ENCODE measurements around the gene WAPL.
"Not testable (repeated sequence)": the region's sequence is repeated elsewhere in the genome, so short reads cannot be mapped to it uniquely, and the experiment has no call there.

WAPL gene, protein sequence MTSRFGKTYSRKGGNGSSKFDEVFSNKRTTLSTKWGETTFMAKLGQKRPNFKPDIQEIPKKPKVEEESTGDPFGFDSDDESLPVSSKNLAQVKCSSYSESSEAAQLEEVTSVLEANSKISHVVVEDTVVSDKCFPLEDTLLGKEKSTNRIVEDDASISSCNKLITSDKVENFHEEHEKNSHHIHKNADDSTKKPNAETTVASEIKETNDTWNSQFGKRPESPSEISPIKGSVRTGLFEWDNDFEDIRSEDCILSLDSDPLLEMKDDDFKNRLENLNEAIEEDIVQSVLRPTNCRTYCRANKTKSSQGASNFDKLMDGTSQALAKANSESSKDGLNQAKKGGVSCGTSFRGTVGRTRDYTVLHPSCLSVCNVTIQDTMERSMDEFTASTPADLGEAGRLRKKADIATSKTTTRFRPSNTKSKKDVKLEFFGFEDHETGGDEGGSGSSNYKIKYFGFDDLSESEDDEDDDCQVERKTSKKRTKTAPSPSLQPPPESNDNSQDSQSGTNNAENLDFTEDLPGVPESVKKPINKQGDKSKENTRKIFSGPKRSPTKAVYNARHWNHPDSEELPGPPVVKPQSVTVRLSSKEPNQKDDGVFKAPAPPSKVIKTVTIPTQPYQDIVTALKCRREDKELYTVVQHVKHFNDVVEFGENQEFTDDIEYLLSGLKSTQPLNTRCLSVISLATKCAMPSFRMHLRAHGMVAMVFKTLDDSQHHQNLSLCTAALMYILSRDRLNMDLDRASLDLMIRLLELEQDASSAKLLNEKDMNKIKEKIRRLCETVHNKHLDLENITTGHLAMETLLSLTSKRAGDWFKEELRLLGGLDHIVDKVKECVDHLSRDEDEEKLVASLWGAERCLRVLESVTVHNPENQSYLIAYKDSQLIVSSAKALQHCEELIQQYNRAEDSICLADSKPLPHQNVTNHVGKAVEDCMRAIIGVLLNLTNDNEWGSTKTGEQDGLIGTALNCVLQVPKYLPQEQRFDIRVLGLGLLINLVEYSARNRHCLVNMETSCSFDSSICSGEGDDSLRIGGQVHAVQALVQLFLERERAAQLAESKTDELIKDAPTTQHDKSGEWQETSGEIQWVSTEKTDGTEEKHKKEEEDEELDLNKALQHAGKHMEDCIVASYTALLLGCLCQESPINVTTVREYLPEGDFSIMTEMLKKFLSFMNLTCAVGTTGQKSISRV (N-terminal part only)

GRCh38 chr10:86521678-86522509, at the start of gene WAPL:
TSS of gene WAPL (minus strand) at chr10:86521792. CDS start at chr10:86518069, 3,723 bp downstream.
- H3K27me3 ChIP-seq (ENCODE audit: control insufficient read depth in 5 of 5, insufficient read depth in 4 of 5, low read length in 5 of 5): no peaks in the 10 kb centered on the region
- H3K9me3 ChIP-seq (ENCODE audit: control insufficient read depth in 5 of 5, low read length in 5 of 5): no peaks in the 10 kb centered on the region
- peak within 1 kb of the TSS; percentile 84 for H3K27ac ChIP-seq (ENCODE audit: low read depth, low read length)
- H3K4me1 ChIP-seq (ENCODE audit: control insufficient read depth in 5 of 5, insufficient read depth in 5 of 5, low read length in 5 of 5): peaks cover 2 to 47% (median 38%) of the 10 kb centered on the region in 5 donors
- peak within 1 kb of the TSS; percentile 74 to 88 (median 85) for H3K4me3 ChIP-seq (ENCODE audit: low read depth in 1 of 5, low read length in 5 of 5)
- H3K36me3 ChIP-seq (ENCODE audit: control insufficient read depth in 5 of 5, insufficient read depth in 5 of 5, low read length in 5 of 5): peaks cover 0 to 8% (median 0%) of the 10 kb centered on the region in 5 donors
- H3K9ac ChIP-seq (ENCODE audit: low read length in 5 of 5): peak within 1 kb of the TSS; percentile 81 to 99 (median 94)

GRCh38 chr10:86569335-86569734, 47.7 kb upstream of the WAPL start:
- peaks cover 6 to 12% (median 10%) of the 10 kb centered on the region in 5 donors for H3K9me3 ChIP-seq (ENCODE audit: control insufficient read depth in 5 of 5, low read length in 5 of 5)
- H3K9ac ChIP-seq (ENCODE audit: low read length in 5 of 5): no peak overlapping the region
- H3K36me3 ChIP-seq (ENCODE audit: control insufficient read depth in 5 of 5, insufficient read depth in 5 of 5, low read length in 5 of 5): no peaks in the 10 kb centered on the region
- no peaks in the 10 kb centered on the region for H3K27me3 ChIP-seq (ENCODE audit: control insufficient read depth in 5 of 5, insufficient read depth in 4 of 5, low read length in 5 of 5)
- no peak overlapping the region for H3K27ac ChIP-seq (ENCODE audit: low read depth, low read length)
- H3K4me3 ChIP-seq (ENCODE audit: low read depth in 1 of 5, low read length in 5 of 5): no peak overlapping the region
- H3K4me1 ChIP-seq (ENCODE audit: control insufficient read depth in 5 of 5, insufficient read depth in 5 of 5, low read length in 5 of 5): no peaks in the 10 kb centered on the region

- H3K4me1 ChIP-seq (ENCODE audit: control insufficient read depth in 5 of 5, insufficient read depth in 5 of 5, low read length in 5 of 5); H3K4me3 ChIP-seq (ENCODE audit: low read depth in 1 of 5, low read length in 5 of 5); H3K9ac ChIP-seq (ENCODE audit: low read length in 5 of 5); H3K27me3 ChIP-seq (ENCODE audit: control insufficient read depth in 5 of 5, insufficient read depth in 4 of 5, low read length in 5 of 5); H3K27ac ChIP-seq (ENCODE audit: low read depth, low read length); H3K36me3 ChIP-seq (ENCODE audit: control insufficient read depth in 5 of 5, insufficient read depth in 5 of 5, low read length in 5 of 5): not testable (repeated sequence)
- peaks cover 6 to 12% (median 10%) of the 10 kb centered on the region in 5 donors for H3K9me3 ChIP-seq (ENCODE audit: control insufficient read depth in 5 of 5, low read length in 5 of 5)
These were observed 44.9 kb upstream of the WAPL start for GRCh38 chr10:86566518-86566917.

DNA sequence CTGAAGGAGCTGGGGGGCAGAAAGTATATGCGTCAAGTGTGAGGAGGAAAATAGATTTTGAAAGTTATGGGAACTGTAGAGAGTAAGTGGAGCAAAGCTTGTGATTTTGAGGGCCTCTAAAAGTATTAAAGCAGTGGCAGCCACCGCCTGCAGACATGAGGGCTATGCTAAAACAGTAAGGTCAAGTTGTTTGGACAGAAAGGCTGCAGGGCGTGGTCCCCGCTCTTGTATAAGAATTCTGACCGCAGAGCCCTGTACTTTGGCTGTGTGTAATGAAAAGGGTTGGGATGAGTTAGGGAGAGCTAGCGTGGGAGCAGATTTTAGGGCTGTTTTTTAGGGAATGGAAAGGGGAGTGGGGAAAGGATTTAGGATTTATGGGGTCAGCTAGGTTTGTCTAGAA, 41.7 kb upstream of the WAPL start:
- H3K9ac ChIP-seq (ENCODE audit: low read length in 5 of 5); H3K27ac ChIP-seq (ENCODE audit: low read depth, low read length); H3K36me3 ChIP-seq (ENCODE audit: control insufficient read depth in 5 of 5, insufficient read depth in 5 of 5, low read length in 5 of 5); H3K27me3 ChIP-seq (ENCODE audit: control insufficient read depth in 5 of 5, insufficient read depth in 4 of 5, low read length in 5 of 5); H3K4me3 ChIP-seq (ENCODE audit: low read depth in 1 of 5, low read length in 5 of 5); H3K4me1 ChIP-seq (ENCODE audit: control insufficient read depth in 5 of 5, insufficient read depth in 5 of 5, low read length in 5 of 5); H3K9me3 ChIP-seq (ENCODE audit: control insufficient read depth in 5 of 5, low read length in 5 of 5): not testable (repeated sequence)

GRCh38 chr10:86558695-86559094, 37.1 kb upstream of the WAPL start:
- H3K9me3 ChIP-seq (ENCODE audit: control insufficient read depth in 5 of 5, low read length in 5 of 5); H3K9ac ChIP-seq (ENCODE audit: low read length in 5 of 5); H3K36me3 ChIP-seq (ENCODE audit: control insufficient read depth in 5 of 5, insufficient read depth in 5 of 5, low read length in 5 of 5); H3K27ac ChIP-seq (ENCODE audit: low read depth, low read length); H3K4me1 ChIP-seq (ENCODE audit: control insufficient read depth in 5 of 5, insufficient read depth in 5 of 5, low read length in 5 of 5); H3K27me3 ChIP-seq (ENCODE audit: control insufficient read depth in 5 of 5, insufficient read depth in 4 of 5, low read length in 5 of 5); H3K4me3 ChIP-seq (ENCODE audit: low read depth in 1 of 5, low read length in 5 of 5): not testable (repeated sequence)

DNA sequence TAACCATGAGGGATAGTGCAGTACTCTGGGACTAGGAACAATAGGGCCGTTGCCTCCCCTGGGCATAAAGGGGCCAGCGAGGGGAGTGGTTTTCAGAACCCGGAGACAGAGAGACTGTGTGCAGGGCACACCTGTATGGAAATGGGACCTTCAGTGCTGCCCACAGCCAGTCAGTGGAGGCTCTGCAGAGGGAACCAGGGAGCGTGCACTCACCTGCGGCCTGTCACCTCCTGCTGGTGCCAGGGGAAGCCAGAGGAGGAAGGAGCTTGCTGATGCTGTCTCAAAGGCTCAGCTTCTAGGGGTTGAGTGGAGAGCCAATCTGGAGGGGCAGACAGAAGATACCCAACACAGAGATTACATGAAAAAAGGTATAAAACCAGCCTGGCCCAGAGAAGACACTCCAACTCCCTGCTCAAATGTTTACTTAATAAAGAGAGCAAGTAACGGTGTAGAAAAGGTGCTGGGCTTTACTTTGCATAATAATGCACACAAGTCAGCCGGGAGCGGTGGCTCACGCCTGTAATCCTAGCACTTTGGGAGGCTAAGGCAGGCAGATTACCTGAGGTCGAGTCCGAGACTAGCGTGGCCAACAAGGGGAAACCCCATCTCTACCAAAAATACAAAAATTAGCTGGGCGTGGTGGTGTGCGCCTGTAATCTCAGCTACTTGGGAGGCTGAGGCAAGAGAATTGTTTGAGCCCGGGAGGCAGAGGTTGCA, 35.5 kb upstream of the WAPL start:
- H3K36me3 ChIP-seq (ENCODE audit: control insufficient read depth in 5 of 5, insufficient read depth in 5 of 5, low read length in 5 of 5): no peaks in the 10 kb centered on the region
- H3K4me3 ChIP-seq (ENCODE audit: low read depth in 1 of 5, low read length in 5 of 5): no peak overlapping the region
- no peak overlapping the region for H3K9ac ChIP-seq (ENCODE audit: low read length in 5 of 5)
- no peak overlapping the region for H3K27ac ChIP-seq (ENCODE audit: low read depth, low read length)
- H3K9me3 ChIP-seq (ENCODE audit: control insufficient read depth in 5 of 5, low read length in 5 of 5): peaks cover 0 to 2% (median 0%) of the 10 kb centered on the region in 5 donors
- no peaks in the 10 kb centered on the region for H3K4me1 ChIP-seq (ENCODE audit: control insufficient read depth in 5 of 5, insufficient read depth in 5 of 5, low read length in 5 of 5)
- peaks cover 0 to 5% (median 2%) of the 10 kb centered on the region in 5 donors for H3K27me3 ChIP-seq (ENCODE audit: control insufficient read depth in 5 of 5, insufficient read depth in 4 of 5, low read length in 5 of 5)

DNA sequence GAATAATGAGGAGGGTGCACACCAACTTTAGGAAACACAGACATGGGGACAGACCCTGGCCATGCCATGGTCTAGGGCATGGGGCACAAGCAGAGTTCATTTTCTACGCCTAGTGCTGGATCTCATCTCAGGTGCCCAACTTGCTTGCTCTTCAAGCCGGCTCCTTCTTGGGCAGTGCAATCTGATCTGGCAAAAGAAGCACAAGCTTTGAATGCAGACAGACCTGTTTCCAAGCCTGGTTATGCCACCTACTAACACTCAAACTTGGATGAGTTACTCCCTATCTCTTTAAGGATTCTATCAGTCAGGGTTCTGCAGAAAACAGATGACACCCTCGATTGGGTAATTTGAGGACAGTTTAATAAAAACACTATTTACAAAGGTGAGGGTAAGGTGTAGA, 34.9 kb upstream of the WAPL start:
- H3K9ac ChIP-seq (ENCODE audit: low read length in 5 of 5): no peak overlapping the region
- H3K4me3 ChIP-seq (ENCODE audit: low read depth in 1 of 5, low read length in 5 of 5): no peak overlapping the region
- H3K27me3 ChIP-seq (ENCODE audit: control insufficient read depth in 5 of 5, insufficient read depth in 4 of 5, low read length in 5 of 5): peaks cover 0 to 5% (median 2%) of the 10 kb centered on the region in 5 donors
- H3K27ac ChIP-seq (ENCODE audit: low read depth, low read length): no peak overlapping the region
- H3K36me3 ChIP-seq (ENCODE audit: control insufficient read depth in 5 of 5, insufficient read depth in 5 of 5, low read length in 5 of 5): no peaks in the 10 kb centered on the region
- peaks cover 0 to 5% (median 2%) of the 10 kb centered on the region in 5 donors for H3K9me3 ChIP-seq (ENCODE audit: control insufficient read depth in 5 of 5, low read length in 5 of 5)
- no peaks in the 10 kb centered on the region for H3K4me1 ChIP-seq (ENCODE audit: control insufficient read depth in 5 of 5, insufficient read depth in 5 of 5, low read length in 5 of 5)

GRCh38 chr10:86553639-86554038, 32.0 kb upstream of the WAPL start:
- H3K4me3 ChIP-seq (ENCODE audit: low read depth in 1 of 5, low read length in 5 of 5): no peak overlapping the region
- peaks cover 0 to 5% (median 2%) of the 10 kb centered on the region in 5 donors for H3K27me3 ChIP-seq (ENCODE audit: control insufficient read depth in 5 of 5, insufficient read depth in 4 of 5, low read length in 5 of 5)
- H3K9me3 ChIP-seq (ENCODE audit: control insufficient read depth in 5 of 5, low read length in 5 of 5): peaks cover 0 to 6% (median 2%) of the 10 kb centered on the region in 5 donors
- H3K9ac ChIP-seq (ENCODE audit: low read length in 5 of 5): no peak overlapping the region
- no peaks in the 10 kb centered on the region for H3K36me3 ChIP-seq (ENCODE audit: control insufficient read depth in 5 of 5, insufficient read depth in 5 of 5, low read length in 5 of 5)
- H3K27ac ChIP-seq (ENCODE audit: low read depth, low read length): no peak overlapping the region
- H3K4me1 ChIP-seq (ENCODE audit: control insufficient read depth in 5 of 5, insufficient read depth in 5 of 5, low read length in 5 of 5): no peaks in the 10 kb centered on the region

- no peaks in the 10 kb centered on the region for H3K4me1 ChIP-seq (ENCODE audit: control insufficient read depth in 5 of 5, insufficient read depth in 5 of 5, low read length in 5 of 5)
- H3K9me3 ChIP-seq (ENCODE audit: control insufficient read depth in 5 of 5, low read length in 5 of 5): peaks cover 0 to 10% (median 2%) of the 10 kb centered on the region in 5 donors
- H3K27ac ChIP-seq (ENCODE audit: low read depth, low read length): no peak overlapping the region
- H3K27me3 ChIP-seq (ENCODE audit: control insufficient read depth in 5 of 5, insufficient read depth in 4 of 5, low read length in 5 of 5): peaks cover 0 to 5% (median 2%) of the 10 kb centered on the region in 5 donors
- no peaks in the 10 kb centered on the region for H3K36me3 ChIP-seq (ENCODE audit: control insufficient read depth in 5 of 5, insufficient read depth in 5 of 5, low read length in 5 of 5)
- H3K9ac ChIP-seq (ENCODE audit: low read length in 5 of 5): no peak overlapping the region
- H3K4me3 ChIP-seq (ENCODE audit: low read depth in 1 of 5, low read length in 5 of 5): no peak overlapping the region
These were observed 31.6 kb upstream of the WAPL start for GRCh38 chr10:86553213-86553612.

Data from subcutaneous abdominal adipose tissue (tissue), 5 donors.